OCI-LY3 (cell line): Measurements from ENCODE around the gene SLC13A5.

Experiments
- H2AFZ ChIP-seq: fragments of 200-600, 300-600 bp; shearing (Covaris generic); 2 replicates; pipeline ENCODE4 v1.6.0; 2014; ENCODE audit warnings: antibody characterized with exemption, low read depth, low read length
- H3K27ac ChIP-seq: fragments of 200-600, 300-600 bp; sonication (generic); 2 replicates; pipeline ENCODE4 v1.5.1; 2014; ENCODE audit warnings: mild to moderate bottlenecking, low read length, moderate library complexity, mixed read lengths
- H3K27me3 ChIP-seq: fragments of 200-600, 300-600 bp; sonication (generic); 2 replicates; pipeline ENCODE4 v1.6.1; 2014; ENCODE audit warnings: low read depth, low read length, mixed read lengths
- H3K36me3 ChIP-seq: fragments of 200-600, 300-600 bp; sonication (generic); replicated peaks from 2 replicates; pipeline ENCODE3; 2014; ENCODE audit warnings: low read depth, low read length, mixed read lengths
- H3K4me1 ChIP-seq: fragments of 300-600, 200-600 bp; sonication (generic); 2 replicates; pipeline ENCODE4 v1.6.1; 2014; ENCODE audit warnings: low read length, mixed read lengths
- H3K4me2 ChIP-seq: fragments of 200-600, 300-600 bp; sonication (generic); 2 replicates; pipeline ENCODE4 v1.6.1; 2014; ENCODE audit warnings: low read length, mixed read lengths
- H3K4me3 ChIP-seq: fragments of 300-600, 200-600 bp; sonication (generic); 2 replicates; pipeline ENCODE4 v1.5.1; 2014; ENCODE audit warnings: antibody characterized with exemption, mild to moderate bottlenecking, low read length, moderate library complexity
- H3K79me2 ChIP-seq: fragments of 300-600, 200-600 bp; shearing (Covaris generic); 2 replicates; pipeline ENCODE4 v1.6.1; 2014; ENCODE audit warnings: mild to moderate bottlenecking, low read length, mixed read lengths
- H3K9ac ChIP-seq: fragments of 300-600, 200-600 bp; shearing (Covaris generic); 2 replicates; pipeline ENCODE4 v1.6.0; 2014; ENCODE audit warnings: mild to moderate bottlenecking, low read length, moderate library complexity
- H3K9me3 ChIP-seq: fragments of 200-600, 300-600 bp; shearing (Covaris generic); 2 replicates; pipeline ENCODE4 v1.6.1; 2014; ENCODE audit warnings: low read length, mixed read lengths; ENCODE audit not compliant: insufficient read depth
- H4K20me1 ChIP-seq: fragments of 200-600, 300-600 bp; sonication (generic); 2 replicates; pipeline ENCODE4 v1.6.1; 2016; ENCODE audit warnings: low read length, mixed read lengths; ENCODE audit not compliant: insufficient read depth
- CTCF ChIP-seq: fragments of 200-600, 300-600 bp; sonication (generic); IDR thresholded peaks from 2 replicates; pipeline ENCODE4 v1.5.1; 2014; ENCODE audit warnings: antibody characterized with exemption, low read length, low read depth
- EZH2phosphoT487 ChIP-seq: fragments of 200-600 bp; shearing (Covaris generic); IDR thresholded peaks from 2 replicates; pipeline ENCODE4 v1.6.1; 2018; ENCODE audit warnings: antibody characterized with exemption, mixed run types, low read depth

SLC13A5 gene

GRCh38 chr17:6682339-6682738 lies 30.8 kb downstream of the SLC13A5 start:
- no peak overlapping the region for H3K9ac ChIP-seq
- H3K36me3 ChIP-seq, result no peaks in the 10 kb centered on the region
- no peaks in the 10 kb centered on the region for H3K4me1 ChIP-seq
- H3K79me2 ChIP-seq, result no peaks in the 10 kb centered on the region
- H3K9me3 ChIP-seq, result no peaks in the 10 kb centered on the region
- no peak overlapping the region for H3K4me3 ChIP-seq
- H2AFZ ChIP-seq, result no peak overlapping the region
- H3K4me2 ChIP-seq, result no peak overlapping the region
- H3K27me3 ChIP-seq, result no peaks in the 10 kb centered on the region
- H4K20me1 ChIP-seq, result no peaks in the 10 kb centered on the region
- no peak overlapping the region for H3K27ac ChIP-seq
- TF ChIP-seq EZH2phosphoT487, result no peak
- TF ChIP-seq CTCF, result no peak

GRCh38 chr17:6681671-6682070 lies 31.5 kb downstream of the SLC13A5 start:
- no peak overlapping the region for H2AFZ ChIP-seq
- H3K27ac ChIP-seq, result no peak overlapping the region
- H3K9ac ChIP-seq, result no peak overlapping the region
- H3K9me3 ChIP-seq, result no peaks in the 10 kb centered on the region
- H3K36me3 ChIP-seq, result no peaks in the 10 kb centered on the region
- H3K79me2 ChIP-seq, result no peaks in the 10 kb centered on the region
- no peak overlapping the region for H3K4me3 ChIP-seq
- no peaks in the 10 kb centered on the region for H3K4me1 ChIP-seq
- no peaks in the 10 kb centered on the region for H3K27me3 ChIP-seq
- no peak overlapping the region for H3K4me2 ChIP-seq
- H4K20me1 ChIP-seq, result no peaks in the 10 kb centered on the region
- TF ChIP-seq EZH2phosphoT487 (no peak), CTCF (no peak)

GRCh38 chr17:6681176-6681575 lies 32.0 kb downstream of the SLC13A5 start:
- Histone ChIP-seq H3K9me3 (no peaks in the 10 kb centered on the region), H3K9ac (no peak overlapping the region), H3K4me3 (no peak overlapping the region), H3K27ac (no peak overlapping the region), H3K4me2 (no peak overlapping the region), H4K20me1 (no peaks in the 10 kb centered on the region), H3K4me1 (no peaks in the 10 kb centered on the region), H3K27me3 (no peaks in the 10 kb centered on the region), H3K36me3 (no peaks in the 10 kb centered on the region), H3K79me2 (no peaks in the 10 kb centered on the region), H2AFZ (no peak overlapping the region)
- TF ChIP-seq CTCF (no peak), EZH2phosphoT487 (no peak)

- Histone ChIP-seq H3K4me1 (no peaks in the 10 kb centered on the region), H4K20me1 (no peaks in the 10 kb centered on the region), H3K9me3 (no peaks in the 10 kb centered on the region), H3K27me3 (no peaks in the 10 kb centered on the region), H3K36me3 (no peaks in the 10 kb centered on the region), H3K27ac (no peak overlapping the region), H3K9ac (no peak overlapping the region), H3K4me2 (no peak overlapping the region), H3K79me2 (no peaks in the 10 kb centered on the region), H2AFZ (no peak overlapping the region), H3K4me3 (no peak overlapping the region)
- TF ChIP-seq CTCF (no peak), EZH2phosphoT487 (no peak)
Measured at GRCh38 chr17:6679241-6679640, 33.9 kb downstream of the SLC13A5 start.
